Stimulated activated CD8-positive, alpha-beta memory T cell treated with anti-CD3 and anti-CD28 coated beads, Interleukin-15, amount 100 ng/mL, for 4 hours (primary cell): ENCODE measurements around the gene KLF3.

Source experiments
- DNase-seq, 2 donors: peaks; one replicate each; pipeline ENCODE4 v3.0.0-alpha.2; 2020; ENCODE audit warnings: low read depth in 2 of 2

The KLF3 gene

DNA sequence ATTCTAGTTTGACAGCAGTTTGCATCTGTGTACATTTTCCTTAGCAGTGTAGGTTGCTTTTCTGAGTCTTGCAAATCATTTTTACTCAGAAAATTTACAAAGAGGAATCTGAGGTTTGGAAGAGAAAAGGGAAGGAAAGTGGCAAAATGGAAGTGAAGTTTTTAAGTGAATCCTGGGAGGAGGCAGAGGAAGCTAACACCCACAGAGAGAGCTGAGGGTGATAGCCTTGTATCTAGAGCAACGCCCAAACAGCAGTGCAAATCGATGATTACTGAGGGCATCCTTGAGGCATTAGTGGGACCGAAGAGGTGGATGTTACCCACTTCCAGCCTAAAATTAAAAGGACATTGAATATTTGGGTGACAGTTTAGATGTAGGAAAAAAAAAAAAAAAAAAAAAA, 31.8 kb downstream of the KLF3 start:
- DNase-seq = no peak

- DNase-seq = no peak
These were observed 32.7 kb downstream of the KLF3 start for GRCh38 chr4:38696697-38697096.

DNA sequence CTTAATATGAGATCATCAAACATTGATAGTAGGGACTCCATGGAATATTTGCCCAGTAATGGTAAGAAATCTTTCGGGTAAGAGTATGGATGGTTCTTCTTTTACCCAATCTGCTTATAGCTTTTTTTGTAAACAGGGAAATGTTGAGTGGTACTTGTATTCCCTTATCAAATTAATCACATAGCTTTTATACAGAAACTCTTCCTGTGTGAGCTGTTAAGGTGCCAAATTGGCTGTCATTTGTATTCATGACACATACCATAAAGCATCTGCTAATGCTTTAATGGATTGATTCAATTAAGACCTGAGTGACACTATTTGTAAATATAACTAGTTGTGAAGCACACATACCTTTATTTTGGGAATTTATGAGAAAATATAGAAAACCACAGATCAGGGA, 34.2 kb downstream of the KLF3 start:
- no peak for DNase-seq

- DNase-seq = no peak
These were observed 35.1 kb downstream of the KLF3 start for GRCh38 chr4:38699112-38699511.

DNA sequence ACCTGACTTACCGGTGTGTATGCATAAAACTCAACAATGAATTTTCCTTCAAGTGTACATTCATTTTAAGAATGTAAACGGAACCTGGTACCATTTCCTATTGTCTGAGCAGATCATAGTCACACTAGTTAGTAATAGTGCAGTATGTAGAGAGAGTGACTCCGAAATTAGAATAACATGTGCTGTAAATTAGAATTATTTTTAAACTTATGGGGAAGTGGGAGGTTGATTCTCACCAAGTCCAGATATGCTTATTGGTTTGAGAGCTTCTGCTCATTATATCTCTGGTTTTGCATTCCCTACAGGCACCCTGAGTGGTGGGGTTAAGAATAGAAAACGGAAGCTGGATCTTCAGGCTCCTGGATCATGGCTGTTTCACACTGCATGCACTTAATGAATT, 39.6 kb downstream of the KLF3 start:
- no peak for DNase-seq

- no peak for DNase-seq
These were observed 40.7 kb downstream of the KLF3 start for GRCh38 chr4:38704622-38705154.

GRCh38 chr4:38706301-38706700, 42.3 kb downstream of the KLF3 start:
- no peak for DNase-seq

DNA sequence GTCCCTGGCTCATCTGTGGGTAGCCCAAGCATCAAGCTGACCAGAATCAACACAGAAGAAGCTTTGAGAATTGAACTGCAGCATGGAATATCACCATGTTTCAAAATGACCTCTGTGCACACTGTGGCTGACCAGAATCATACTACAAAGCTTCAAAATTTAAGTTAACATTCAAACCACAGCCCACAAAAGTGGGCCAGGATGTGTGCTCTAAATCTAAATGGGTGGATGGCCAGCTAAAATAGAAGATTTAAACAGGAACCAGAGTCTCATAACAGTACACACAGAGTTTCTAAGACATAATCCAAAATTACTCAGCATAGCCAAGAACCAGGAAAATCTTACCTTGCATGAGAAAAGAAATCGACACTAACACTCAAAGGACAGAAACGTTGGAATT, 46.1 kb downstream of the KLF3 start:
- DNase-seq = no peak

- no peak for DNase-seq
These were observed 47.1 kb downstream of the KLF3 start for GRCh38 chr4:38711066-38711465.

- DNase-seq = no peak
These were observed 51.1 kb downstream of the KLF3 start for GRCh38 chr4:38715050-38715449.

- DNase-seq = no peak
These were observed 52.3 kb downstream of the KLF3 start for GRCh38 chr4:38716256-38716655.

DNA sequence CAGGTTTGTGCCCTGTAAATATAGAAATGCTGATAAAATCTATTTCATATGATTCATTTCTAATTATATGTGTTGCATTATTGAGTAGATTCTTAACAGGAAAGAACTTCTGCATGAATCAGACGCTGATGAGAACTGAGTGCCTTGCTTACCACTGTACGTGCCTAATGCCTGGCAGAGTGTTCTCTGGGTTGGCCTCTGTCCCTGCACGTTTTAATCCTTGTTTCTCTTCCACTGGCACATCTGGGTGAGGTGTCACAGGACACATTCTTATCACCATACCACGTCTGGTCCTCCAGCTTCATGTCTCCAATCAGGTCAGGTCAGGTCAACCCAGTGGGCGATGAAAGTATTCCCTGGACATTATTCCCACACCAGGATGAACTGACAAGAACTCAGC, 53.6 kb downstream of the KLF3 start:
- DNase-seq = no peak

- no peak for DNase-seq
These were observed 59.1 kb downstream of the KLF3 start for GRCh38 chr4:38723114-38723513.

DNA sequence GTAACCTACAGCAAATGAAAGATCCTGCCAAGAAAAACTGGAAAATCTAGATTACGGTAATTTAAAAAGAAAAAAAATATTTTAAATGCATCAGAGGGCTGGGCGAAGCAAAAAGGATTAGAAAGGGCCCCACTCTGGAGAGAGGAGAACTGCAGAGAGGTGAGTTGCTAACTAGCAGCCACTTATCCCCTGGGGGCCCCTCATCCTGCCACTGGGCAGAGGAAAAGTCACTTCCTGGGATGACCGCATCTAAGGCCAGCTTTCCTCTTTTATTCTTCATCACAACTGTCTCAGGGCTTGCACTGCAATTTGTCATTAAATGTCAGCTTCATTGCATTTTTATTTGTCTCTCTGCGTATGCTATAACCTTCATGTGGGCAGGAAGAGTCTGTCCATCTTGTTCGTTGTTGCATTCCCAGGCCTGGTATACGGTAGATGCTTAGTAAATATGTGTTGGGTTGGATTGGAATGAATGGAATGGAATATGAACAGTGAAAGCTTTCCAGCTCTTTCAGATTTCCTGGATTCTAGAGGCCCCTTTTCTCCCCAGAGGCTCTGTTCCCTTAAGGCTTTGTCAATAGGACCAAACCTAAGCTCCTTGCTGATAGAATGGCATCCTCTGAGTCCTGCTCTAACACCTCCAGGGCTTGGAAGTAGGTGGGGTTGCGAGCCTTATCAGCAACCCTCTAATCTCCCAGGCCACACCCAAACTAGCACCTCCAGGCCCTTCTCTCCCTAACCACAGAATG, 59.9 kb downstream of the KLF3 start:
- no peak for DNase-seq

- DNase-seq = no peak
These were observed 60.4 kb downstream of the KLF3 start for GRCh38 chr4:38724475-38724808.

DNA sequence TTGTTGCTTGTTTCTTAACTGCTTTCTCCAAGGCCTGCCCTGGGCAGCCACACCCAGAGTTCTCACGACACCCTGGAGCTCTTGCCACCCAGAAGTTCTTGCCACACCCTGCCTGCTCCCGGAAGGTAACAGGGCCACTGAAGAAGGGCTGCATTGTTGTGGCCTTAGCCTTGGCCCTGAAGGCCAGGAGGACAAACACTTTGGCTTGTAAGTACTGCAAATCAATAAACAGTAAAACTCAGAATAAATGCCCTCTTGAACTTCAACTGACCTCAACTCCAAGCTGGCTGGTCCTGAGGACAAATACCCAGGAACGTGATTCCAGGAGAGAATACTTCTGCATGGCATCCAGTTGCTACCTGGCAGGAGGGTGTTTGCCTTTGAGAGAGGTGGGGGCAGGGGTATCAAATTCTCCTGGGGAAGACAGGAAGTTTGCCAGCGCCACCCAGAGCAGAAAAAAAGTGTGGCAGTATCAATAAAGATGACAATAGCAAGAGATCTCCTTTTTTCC, 64.7 kb downstream of the KLF3 start:
- DNase-seq = no peak

GRCh38 chr4:38730493-38730829, 66.5 kb downstream of the KLF3 start:
- no peak for DNase-seq

GRCh38 chr4:38730830-38731646, 67.0 kb downstream of the KLF3 start:
- DNase-seq = peak; percentile 43 to 60

DNA sequence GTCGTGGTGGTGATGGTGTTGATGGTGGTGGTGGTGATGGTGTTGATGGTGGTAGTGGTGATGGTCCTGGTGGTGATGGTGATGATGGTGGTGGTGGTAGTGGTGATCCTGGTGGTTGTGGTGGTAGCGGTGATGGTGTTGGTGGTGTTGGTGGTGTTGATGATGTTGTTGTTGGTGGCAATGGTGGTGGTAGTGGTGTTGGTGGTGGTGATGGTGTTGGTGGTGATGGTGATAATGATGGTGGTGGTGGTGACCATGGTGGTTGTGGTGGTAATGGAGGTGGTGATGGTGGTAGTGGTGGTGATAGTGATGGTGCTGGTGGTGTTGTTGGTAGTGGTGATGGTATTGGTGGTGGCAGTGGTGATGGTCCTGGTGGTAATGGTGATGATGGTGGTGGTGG, 69.7 kb downstream of the KLF3 start:
- DNase-seq = no peak

- no peak for DNase-seq
These were observed 70.4 kb downstream of the KLF3 start for GRCh38 chr4:38734446-38734845.

DNA sequence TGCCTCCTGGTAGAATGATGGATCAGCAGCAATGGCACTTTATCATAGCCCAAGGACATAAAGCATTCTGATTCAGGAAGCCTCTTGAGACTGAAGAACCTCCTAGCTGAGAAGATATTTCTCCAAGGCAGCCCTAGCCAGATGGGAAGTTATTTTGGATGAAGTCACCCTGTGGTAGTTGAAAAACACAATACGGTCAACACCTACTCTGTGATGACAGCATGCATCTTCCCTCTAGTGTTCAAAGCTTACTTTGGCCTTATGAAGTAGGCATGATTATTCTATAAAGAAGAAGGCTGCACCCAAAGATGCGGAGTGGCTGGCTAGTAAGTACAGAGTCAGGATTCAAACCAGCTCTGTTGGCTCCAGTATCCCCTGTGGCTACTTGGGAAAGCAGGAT, 70.9 kb downstream of the KLF3 start:
- DNase-seq = no peak

GRCh38 chr4:38735870-38736269, 71.9 kb downstream of the KLF3 start:
- no peak for DNase-seq
